ENCODE measurements around the gene RIMBP2.

The RIMBP2 gene

GRCh38 chr12:130563323-130563722 is 152.8 kb downstream of the RIMBP2 start:
- H3K27ac Mint-ChIP-seq = no peak overlapping the region
- no peak overlapping the region for H3K4me3 Mint-ChIP-seq
- H3K4me1 Mint-ChIP-seq = no peaks in the 10 kb centered on the region
- H3K27me3 Mint-ChIP-seq = peaks cover 5% of the 10 kb centered on the region
- peaks cover 6% of the 10 kb centered on the region for H3K9me3 Mint-ChIP-seq
- no peaks in the 10 kb centered on the region for H3K36me3 Mint-ChIP-seq

GRCh38 chr12:130562716-130563115 is 153.4 kb downstream of the RIMBP2 start:
- no peaks in the 10 kb centered on the region for H3K36me3 Mint-ChIP-seq
- H3K4me3 Mint-ChIP-seq = no peak overlapping the region
- H3K4me1 Mint-ChIP-seq = no peaks in the 10 kb centered on the region
- H3K27ac Mint-ChIP-seq = no peak overlapping the region
- peaks cover 6% of the 10 kb centered on the region for H3K9me3 Mint-ChIP-seq
- H3K27me3 Mint-ChIP-seq = peaks cover 5% of the 10 kb centered on the region

DNA sequence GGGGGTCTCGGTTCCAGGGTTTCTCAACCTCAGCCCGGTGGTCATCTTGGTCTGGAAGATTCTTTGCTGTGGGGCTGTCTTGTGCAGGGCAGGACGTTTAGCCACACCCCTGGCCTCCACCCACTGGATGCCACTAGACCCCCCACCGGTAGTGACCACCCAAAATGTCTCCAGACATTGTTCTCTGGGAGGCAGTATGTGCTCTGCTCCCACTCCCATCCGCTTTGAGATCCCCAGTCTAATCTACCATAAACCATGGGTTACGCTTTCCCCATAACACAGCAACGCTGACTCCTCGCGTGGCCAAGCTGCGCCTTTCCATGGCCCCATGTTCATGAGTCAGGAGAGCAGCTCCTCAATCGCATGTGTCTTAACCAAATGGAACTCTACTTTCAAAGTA is 155.8 kb downstream of the RIMBP2 start:
- H3K9me3 Mint-ChIP-seq = peaks cover 1% of the 10 kb centered on the region

DNA sequence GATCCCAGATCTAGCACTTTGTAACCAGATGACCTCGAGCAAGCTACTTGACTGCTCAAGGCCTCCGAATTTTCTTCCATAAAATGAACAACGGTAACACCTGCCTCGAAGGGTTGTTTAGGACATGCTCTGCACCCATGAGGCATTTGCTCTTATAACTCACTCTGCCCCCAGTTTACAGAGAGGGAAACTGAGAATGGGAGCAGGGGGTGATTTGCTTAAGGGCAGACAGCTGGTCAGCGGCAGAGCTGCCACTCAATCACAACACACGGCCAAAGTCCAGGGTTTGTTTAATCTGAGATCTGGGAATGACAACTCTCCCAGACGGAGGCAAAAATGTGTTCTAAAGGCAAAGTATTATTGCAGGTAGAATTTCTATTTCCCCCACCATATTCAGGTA is 156.3 kb downstream of the RIMBP2 start:
- no peaks in the 10 kb centered on the region for H3K4me1 Mint-ChIP-seq
- no peak overlapping the region for H3K4me3 Mint-ChIP-seq
- no peaks in the 10 kb centered on the region for H3K36me3 Mint-ChIP-seq
- peaks cover 5% of the 10 kb centered on the region for H3K27me3 Mint-ChIP-seq
- no peaks in the 10 kb centered on the region for H3K9me3 Mint-ChIP-seq
- H3K27ac Mint-ChIP-seq = no peak overlapping the region

More for the DNA sequence above, 155.8 kb downstream of the RIMBP2 start:
- no peak overlapping the region for H3K27ac Mint-ChIP-seq
- H3K27me3 Mint-ChIP-seq = peaks cover 5% of the 10 kb centered on the region
- no peaks in the 10 kb centered on the region for H3K4me1 Mint-ChIP-seq
- no peaks in the 10 kb centered on the region for H3K36me3 Mint-ChIP-seq
- H3K4me3 Mint-ChIP-seq = no peak overlapping the region

DNA sequence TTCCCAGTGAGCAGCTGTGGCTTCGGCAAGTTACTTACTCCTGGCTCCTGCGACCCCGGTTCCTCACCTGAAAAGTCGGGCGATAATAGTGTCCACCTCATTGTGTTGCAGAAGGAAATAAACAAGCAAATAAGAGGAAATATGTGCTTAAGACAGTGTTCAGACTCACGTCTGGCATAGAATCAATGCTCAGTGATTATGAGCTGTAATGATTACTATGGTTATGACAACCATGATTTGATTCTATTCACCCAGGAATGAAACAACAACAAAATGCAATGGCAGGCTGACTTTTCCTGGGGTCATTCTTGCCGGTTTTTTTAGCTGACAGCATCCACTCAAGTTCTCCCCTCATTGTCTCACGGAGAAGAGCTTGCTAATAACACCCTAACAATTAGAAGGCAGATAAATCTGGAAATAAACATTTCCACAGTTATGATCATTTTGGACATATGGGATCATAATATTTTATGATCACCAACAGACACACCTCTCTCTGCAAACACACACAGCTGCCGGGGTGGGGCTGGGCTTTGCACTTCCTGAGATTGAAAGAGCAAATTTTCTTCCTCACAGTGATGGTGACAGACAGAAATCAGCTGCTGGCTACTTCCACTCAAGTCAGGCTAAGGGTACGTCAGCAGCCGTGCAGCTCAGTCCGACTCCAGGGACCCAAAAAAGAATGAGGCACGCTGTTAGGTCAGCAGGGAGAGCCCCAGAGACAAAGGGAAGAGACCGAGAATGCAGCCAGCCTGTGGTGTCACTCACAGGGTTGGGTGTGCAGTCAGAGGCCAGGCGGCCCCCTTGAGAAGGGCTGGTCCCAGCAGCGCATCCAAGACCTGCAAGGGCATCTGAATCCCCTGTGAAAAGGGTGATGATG is 158.0 kb downstream of the RIMBP2 start:
- H3K36me3 Mint-ChIP-seq = no peaks in the 10 kb centered on the region
- peaks cover 2% of the 10 kb centered on the region for H3K27me3 Mint-ChIP-seq
- no peaks in the 10 kb centered on the region for H3K9me3 Mint-ChIP-seq
- no peaks in the 10 kb centered on the region for H3K4me1 Mint-ChIP-seq
- H3K27ac Mint-ChIP-seq = no peak overlapping the region
- no peak overlapping the region for H3K4me3 Mint-ChIP-seq

GRCh38 chr12:130557201-130557600 is 158.9 kb downstream of the RIMBP2 start:
- H3K9me3 Mint-ChIP-seq = peaks cover under 1% of the 10 kb centered on the region
- H3K4me3 Mint-ChIP-seq = no peak overlapping the region
- H3K27ac Mint-ChIP-seq = no peak overlapping the region
- peaks cover 5% of the 10 kb centered on the region for H3K27me3 Mint-ChIP-seq
- H3K36me3 Mint-ChIP-seq = no peaks in the 10 kb centered on the region
- H3K4me1 Mint-ChIP-seq = no peaks in the 10 kb centered on the region

GRCh38 chr12:130556486-130557055 is 159.5 kb downstream of the RIMBP2 start:
- H3K9me3 Mint-ChIP-seq = peaks cover 5% of the 10 kb centered on the region
- H3K4me3 Mint-ChIP-seq = no peak overlapping the region
- H3K36me3 Mint-ChIP-seq = no peaks in the 10 kb centered on the region
- H3K27me3 Mint-ChIP-seq = peaks cover 5% of the 10 kb centered on the region
- H3K27ac Mint-ChIP-seq = no peak overlapping the region
- H3K4me1 Mint-ChIP-seq = no peaks in the 10 kb centered on the region

DNA sequence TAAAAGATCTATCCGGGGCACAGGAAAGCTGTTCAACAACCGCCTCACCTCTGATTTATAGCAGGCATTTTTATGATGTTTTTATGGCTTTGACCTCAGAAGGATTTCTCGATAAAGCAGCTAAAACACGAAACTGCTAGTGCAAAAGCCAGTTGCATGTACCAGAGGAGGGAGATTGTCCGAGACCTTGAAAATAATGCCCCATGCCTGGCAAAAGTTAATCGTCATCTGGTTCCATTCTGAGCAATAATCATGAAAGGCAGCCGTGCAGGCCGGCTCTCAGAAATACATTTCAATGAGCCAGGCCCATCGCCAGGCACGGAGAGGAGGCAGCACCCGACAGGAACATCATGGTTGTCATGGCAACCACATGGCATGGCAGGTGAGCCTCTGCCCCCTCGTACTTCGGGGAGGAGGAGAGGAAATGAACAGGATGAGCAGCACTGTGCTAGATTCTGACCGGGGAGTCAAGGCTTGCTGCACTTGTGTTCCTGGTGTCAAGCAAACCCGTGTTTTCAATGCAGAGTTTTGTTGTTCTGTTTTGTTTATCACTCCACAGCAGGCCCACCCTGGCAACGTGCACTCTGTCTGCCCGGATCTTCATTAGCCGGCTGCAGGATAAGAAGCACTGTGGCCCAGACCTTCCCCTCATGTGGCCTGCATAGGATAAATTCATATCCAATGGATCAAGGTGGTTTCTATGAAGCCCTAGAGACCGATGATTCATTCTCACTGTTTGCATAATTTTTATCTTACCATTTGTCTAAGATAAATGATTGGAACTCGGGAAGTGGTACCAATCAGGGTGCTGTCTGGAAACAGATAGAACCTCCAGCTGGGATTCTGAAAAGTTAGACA is 160.2 kb downstream of the RIMBP2 start:
- Mint-ChIP-seq H3K36me3 (no peaks in the 10 kb centered on the region), H3K4me3 (no peak overlapping the region), H3K27me3 (peaks cover 5% of the 10 kb centered on the region), H3K4me1 (no peaks in the 10 kb centered on the region), H3K27ac (no peak overlapping the region), H3K9me3 (peaks cover 8% of the 10 kb centered on the region)

- Mint-ChIP-seq H3K4me3 (no peak overlapping the region), H3K4me1 (no peaks in the 10 kb centered on the region), H3K36me3 (no peaks in the 10 kb centered on the region), H3K27me3 (peaks cover 2% of the 10 kb centered on the region), H3K9me3 (peaks cover 12% of the 10 kb centered on the region), H3K27ac (no peak overlapping the region)
Observed at GRCh38 chr12:130555221-130555620, 160.9 kb downstream of the RIMBP2 start.

DNA sequence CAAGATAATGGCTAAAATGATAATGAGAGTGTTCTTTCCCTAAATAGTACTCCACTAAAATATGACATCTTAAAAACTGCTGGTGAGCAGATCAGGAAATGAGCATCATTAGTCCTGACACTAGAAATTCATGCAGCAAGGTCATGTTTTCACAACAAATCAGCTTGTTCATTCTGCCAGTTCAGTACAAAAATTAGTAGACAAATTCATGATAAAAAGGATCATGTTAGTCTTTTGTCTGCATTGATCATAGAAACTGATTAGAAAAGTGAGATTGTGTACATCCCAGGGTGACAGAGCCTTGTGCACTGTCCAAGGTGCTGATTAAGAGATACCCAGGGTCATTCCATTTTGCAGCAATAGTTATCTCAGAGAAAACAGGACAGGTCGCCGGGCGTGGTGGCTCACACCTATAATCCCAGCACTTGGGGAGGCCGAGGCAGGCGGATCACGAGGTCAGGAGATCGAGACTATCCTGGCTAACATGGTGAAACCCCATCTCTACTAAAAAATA is 163.6 kb downstream of the RIMBP2 start:
- H3K9me3 Mint-ChIP-seq = peaks cover 18% of the 10 kb centered on the region
- H3K36me3 Mint-ChIP-seq = no peaks in the 10 kb centered on the region
- H3K27me3 Mint-ChIP-seq = peaks cover 6% of the 10 kb centered on the region
- H3K4me1 Mint-ChIP-seq = no peaks in the 10 kb centered on the region
- no peak overlapping the region for H3K4me3 Mint-ChIP-seq
- no peak overlapping the region for H3K27ac Mint-ChIP-seq

GRCh38 chr12:130549361-130549760 is 166.7 kb downstream of the RIMBP2 start:
- Mint-ChIP-seq H3K4me3 (no peak overlapping the region), H3K27ac (no peak overlapping the region), H3K4me1 (no peaks in the 10 kb centered on the region), H3K9me3 (peaks cover 18% of the 10 kb centered on the region), H3K27me3 (peaks cover 6% of the 10 kb centered on the region), H3K36me3 (no peaks in the 10 kb centered on the region)

GRCh38 chr12:130547480-130548155 is 168.5 kb downstream of the RIMBP2 start:
- Mint-ChIP-seq H3K4me1 (no peaks in the 10 kb centered on the region), H3K36me3 (no peaks in the 10 kb centered on the region), H3K9me3 (peaks cover 18% of the 10 kb centered on the region), H3K4me3 (no peak overlapping the region), H3K27me3 (peaks cover 6% of the 10 kb centered on the region), H3K27ac (peak overlapping the region; percentile 10)

GRCh38 chr12:130546494-130546893 is 169.6 kb downstream of the RIMBP2 start:
- peaks cover 13% of the 10 kb centered on the region for H3K9me3 Mint-ChIP-seq
- H3K27ac Mint-ChIP-seq = no peak overlapping the region
- no peaks in the 10 kb centered on the region for H3K4me1 Mint-ChIP-seq
- H3K27me3 Mint-ChIP-seq = peaks cover 4% of the 10 kb centered on the region
- H3K4me3 Mint-ChIP-seq = no peak overlapping the region
- H3K36me3 Mint-ChIP-seq = no peaks in the 10 kb centered on the region

GRCh38 chr12:130545475-130545874 is 170.6 kb downstream of the RIMBP2 start:
- H3K27me3 Mint-ChIP-seq = peaks cover 4% of the 10 kb centered on the region
- H3K36me3 Mint-ChIP-seq = no peaks in the 10 kb centered on the region

GRCh38 chr12:130540376-130540775 is 175.7 kb downstream of the RIMBP2 start:
- no peaks in the 10 kb centered on the region for H3K9me3 Mint-ChIP-seq
- no peak overlapping the region for H3K27ac Mint-ChIP-seq
- no peaks in the 10 kb centered on the region for H3K36me3 Mint-ChIP-seq
- H3K4me1 Mint-ChIP-seq = no peaks in the 10 kb centered on the region
- no peak overlapping the region for H3K4me3 Mint-ChIP-seq
- no peaks in the 10 kb centered on the region for H3K27me3 Mint-ChIP-seq

More at GRCh38 chr12:130545475-130545874, 170.6 kb downstream of the RIMBP2 start:
- Mint-ChIP-seq H3K4me1 (no peaks in the 10 kb centered on the region), H3K27ac (no peak overlapping the region), H3K4me3 (no peak overlapping the region), H3K9me3 (peaks cover 5% of the 10 kb centered on the region)

All from activated naive CD4-positive, alpha-beta T cell treated with anti-CD3 and anti-CD28 coated beads, Interleukin-2, amount 50 U/mL, for 24 hours (primary cell).